NCI-H1105 (cell line): ENCODE measurements around the gene NTRK3.

Experiments used
- DNase-seq: peaks from one replicate; lab custom pipeline; 2025; lab: John Stamatoyannopoulos, UW

Gene NTRK3

GRCh38 chr15:88230823-88231222 is 25.7 kb downstream of the NTRK3 start:
- DNase-seq = no peak

- DNase-seq = no peak
Observed at GRCh38 chr15:88225461-88225860, 31.1 kb downstream of the NTRK3 start.

DNA sequence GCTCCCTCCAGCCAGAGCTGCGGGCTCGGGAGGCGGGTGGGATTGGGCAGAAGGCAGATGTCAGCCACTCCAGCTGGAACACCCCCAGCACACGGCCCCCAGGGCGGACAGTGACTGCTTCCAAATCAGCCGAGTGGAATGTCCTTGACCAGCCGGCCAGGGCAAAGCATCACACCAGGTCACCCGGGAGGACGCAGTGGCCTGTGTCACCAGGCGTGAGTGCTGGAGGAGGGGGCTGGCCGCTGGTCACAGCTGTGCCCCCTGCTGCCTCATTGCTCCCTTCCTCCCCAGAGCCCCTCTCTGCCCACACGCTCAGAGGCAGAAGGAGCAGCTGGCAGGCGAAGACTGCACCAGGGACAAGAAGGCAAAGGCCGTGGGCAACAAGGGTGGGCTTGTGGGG is 33.5 kb downstream of the NTRK3 start:
- no peak for DNase-seq

DNA sequence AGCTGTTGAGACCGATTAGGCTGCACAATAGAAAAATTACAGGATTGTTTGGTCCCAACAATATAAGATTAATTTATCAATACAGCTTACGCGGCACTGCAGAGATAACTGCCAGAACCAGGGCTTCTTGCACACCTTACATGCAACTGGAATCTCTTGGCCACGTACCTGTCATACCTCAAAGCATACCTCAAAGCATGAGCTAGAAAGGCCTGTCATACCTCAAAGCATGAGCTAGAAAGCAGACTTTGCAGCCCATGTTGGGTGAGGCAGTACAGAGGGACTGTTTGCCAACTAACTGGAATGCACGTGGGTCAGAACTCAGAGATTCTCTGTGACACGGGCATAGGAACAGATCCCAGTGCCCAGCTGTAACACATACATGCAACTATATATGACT is 34.7 kb downstream of the NTRK3 start:
- DNase-seq = no peak

GRCh38 chr15:88220443-88221335 is 35.9 kb downstream of the NTRK3 start:
- DNase-seq = no peak

DNA sequence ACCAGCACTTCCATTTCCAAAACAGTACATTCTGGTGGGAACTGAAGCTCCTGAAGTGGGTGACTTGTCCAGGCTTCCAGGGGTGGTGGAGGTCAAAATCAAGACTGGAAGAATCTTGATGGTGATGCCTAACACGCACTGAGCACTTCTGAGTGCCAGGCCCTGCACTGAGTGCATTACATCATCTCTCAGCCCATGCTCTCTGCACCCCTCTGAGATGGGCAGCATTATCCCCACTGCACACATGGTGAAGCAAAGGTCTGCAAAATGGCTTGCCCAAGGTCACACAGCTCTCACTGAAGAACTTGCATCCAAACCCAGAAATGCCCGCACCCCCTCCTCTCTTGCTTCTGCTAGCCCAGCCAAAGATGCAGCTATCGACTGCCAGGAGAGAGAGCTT is 36.9 kb downstream of the NTRK3 start:
- no peak for DNase-seq

DNA sequence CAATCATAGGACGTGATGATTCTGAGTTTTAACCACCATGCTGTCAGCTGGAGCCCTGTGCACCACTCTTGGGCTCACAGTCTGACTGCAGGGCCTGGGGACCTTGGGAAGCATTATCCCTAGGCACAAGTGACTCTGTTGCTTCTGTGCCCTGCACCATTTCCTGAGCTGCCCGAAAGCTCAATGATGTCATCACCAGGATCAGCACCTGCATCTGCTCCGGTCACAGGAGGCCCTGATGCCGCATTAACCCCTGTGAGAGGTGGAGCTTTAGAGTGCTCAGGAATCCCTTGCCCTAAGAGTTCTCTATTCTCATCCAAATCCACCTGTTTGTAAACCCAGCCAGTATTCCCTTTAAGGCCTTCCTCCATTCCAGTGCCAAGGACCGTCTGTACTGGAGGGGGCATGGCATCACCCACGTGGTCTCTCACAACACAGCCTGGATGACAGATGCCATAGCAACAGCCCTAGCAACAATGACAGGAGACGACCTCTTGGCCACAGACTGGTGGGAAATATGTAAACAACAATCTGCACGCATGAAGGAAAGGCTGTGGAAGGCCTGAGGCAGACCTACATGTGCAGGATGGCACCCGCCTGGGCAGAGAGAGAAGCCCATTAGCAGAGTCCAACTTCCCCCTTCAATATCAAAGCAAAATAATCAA is 37.9 kb downstream of the NTRK3 start:
- DNase-seq = no peak

DNA sequence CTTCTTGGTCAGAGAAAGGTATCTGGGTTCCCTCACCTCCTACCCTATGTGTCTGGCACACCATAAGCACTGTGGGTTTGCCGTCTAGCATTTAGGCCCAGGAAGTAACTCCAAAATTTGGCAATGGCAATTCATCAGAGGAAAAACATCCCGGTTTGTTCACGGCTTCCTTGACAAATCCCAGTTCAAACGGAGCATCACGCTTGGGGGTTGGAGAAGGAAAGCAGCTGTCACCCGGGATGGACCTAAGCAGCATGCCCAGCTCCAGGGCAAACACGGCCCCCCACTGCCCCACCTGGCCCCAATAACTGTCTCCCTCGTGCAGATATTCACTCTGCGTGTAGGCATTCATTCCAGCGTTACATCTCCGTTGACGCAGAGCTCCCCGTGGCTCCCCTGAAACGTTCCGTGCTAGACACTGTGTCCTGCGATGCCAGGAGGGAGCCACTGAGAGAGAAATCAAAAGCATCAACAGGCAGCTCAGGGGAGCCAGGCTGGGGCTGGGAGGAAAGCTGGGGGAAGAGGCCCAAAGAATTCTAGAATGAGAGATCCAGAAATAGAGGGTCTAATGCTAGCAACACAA is 41.4 kb downstream of the NTRK3 start:
- no peak for DNase-seq

DNA sequence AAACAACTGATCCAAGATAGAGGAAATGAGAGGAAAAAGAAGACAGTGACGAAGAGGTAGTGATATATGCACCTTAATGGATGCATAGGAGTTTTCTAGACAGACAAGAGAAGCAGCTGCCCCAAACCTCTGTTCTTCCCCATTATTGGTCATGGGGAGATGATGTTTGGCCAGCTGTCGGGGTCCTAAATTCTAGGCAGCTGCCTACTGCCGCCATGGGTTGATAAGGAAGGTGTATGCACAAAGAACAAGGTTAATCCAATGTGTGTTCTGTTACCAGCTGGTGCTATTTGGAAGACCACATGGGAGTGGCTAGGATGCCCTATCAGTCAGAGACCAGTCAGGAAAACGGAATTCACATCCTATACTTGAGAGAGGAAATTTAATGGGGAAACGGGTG is 47.4 kb downstream of the NTRK3 start:
- DNase-seq = no peak

- DNase-seq = no peak
Observed at GRCh38 chr15:88208396-88208795, 48.1 kb downstream of the NTRK3 start.

- no peak for DNase-seq
Observed at GRCh38 chr15:88207565-88207964, 49.0 kb downstream of the NTRK3 start.

DNA sequence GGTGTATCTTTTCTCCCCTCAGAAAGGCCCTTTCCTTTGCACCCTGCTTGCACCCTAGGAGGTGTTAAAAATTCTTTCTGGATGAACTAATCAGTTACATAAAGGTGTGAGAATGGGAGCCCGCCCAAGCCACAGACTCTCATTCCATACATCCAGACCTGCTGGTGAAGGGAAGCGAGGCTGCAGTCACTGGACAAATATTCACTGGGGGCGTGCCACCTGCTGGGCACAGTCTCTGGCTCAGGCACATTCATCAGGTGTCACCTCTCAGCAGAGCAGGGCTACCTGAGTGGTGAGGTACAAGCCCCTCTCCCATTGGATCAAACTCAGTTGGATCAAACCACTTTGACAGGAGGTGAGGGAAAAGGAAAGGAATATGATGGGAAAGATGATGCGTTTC is 52.0 kb downstream of the NTRK3 start:
- no peak for DNase-seq

DNA sequence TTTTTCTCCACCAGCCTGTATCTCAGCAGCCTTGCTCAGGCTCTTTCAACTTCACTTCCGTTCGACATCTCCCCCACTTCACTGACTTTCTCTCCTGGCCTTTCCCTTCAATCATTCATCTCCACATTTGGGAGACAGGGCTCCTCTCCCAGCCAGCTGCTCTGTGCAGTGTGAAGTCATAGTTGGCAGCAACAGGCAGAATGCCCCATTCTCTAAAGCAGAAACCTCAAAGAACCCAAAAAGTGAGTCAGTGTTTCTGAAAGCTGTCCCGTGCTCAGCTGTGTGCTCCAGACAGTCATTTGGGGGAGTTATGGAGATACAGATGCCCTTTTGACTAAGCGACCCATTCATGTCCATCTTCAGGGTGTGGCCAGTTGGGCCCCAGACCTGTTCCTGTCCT is 54.3 kb downstream of the NTRK3 start:
- DNase-seq = no peak

DNA sequence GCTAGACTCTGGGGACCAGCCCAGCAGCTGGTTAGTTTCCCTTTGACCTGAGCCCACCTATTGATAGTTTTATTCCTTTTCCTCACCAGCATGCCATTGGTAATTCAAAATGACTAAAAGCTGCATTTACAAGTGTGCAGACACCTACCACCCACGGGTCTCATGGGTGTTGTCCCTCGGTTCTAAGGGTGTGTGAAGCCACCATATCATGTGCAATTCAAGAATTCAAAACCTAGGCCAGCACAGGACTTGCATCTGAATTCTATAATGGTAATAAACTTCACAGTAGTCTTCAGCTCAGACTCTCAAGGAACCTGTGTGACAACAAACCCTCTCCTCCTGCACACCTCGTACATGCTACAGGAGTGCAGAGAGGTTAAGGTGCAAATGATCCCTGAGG is 55.3 kb downstream of the NTRK3 start:
- DNase-seq = no peak

DNA sequence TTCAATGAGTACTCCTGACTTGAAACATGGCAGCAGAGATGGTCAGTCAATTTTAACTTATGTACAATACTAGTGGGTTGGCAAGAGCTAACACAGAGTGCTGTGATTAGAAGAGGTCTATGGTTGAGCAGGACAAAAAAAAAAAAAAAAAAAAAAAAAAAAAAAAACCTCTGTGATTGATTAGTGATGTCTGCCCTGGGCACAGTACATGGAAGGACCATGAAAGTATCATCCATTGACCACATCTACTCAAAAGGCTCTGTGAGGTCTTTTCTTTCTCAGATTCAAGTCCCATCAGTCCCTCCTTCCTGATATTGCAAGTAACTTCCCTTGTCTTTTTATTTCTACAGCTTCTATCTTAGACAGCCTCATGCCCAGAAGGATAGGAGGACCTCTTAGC is 59.6 kb downstream of the NTRK3 start:
- no peak for DNase-seq

GRCh38 chr15:88194162-88194561 is 62.4 kb downstream of the NTRK3 start:
- DNase-seq = no peak

GRCh38 chr15:88193415-88193814 is 63.1 kb downstream of the NTRK3 start:
- DNase-seq = no peak

GRCh38 chr15:88191812-88192165 is 64.8 kb downstream of the NTRK3 start:
- no peak for DNase-seq

DNA sequence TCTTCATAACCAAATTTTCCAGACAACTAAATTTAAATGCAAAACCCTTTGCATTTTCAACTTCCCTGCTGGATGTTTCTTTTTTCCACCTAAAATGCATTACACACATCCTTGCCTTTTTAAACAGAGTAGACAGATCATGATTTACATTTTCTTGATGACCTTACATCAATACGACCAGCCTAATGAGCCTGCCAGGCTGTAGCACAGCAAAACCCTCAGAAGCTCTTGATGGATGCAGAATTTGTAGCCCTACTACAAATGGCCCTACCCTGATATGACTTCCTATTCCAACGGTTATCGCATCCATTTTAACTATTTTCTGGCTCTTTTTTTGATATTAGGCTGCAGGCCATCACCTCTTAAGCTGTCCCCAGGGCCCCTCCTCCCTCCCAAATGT is 66.3 kb downstream of the NTRK3 start:
- no peak for DNase-seq

GRCh38 chr15:88188300-88188699 is 68.2 kb downstream of the NTRK3 start:
- DNase-seq = no peak

DNA sequence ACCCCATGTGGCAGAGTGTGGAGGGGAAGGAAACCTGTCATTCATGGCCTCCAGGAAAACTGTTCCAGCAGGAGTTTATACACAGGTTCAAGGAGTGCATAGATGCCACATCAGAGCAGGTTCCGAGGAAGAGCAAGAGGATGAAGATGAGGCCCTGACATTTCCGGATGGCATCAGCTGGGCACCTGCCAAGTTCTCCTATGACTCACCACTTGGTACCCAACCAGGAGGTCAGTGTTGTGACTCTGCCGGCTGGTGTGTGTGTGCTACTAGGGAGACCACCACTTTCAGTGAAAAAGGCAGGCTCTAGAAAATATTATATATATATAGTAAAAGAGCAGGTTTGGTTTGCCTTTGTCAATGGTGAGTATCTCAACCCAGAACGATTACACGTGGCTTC is 69.3 kb downstream of the NTRK3 start:
- no peak for DNase-seq

GRCh38 chr15:88185584-88185983 is 71.0 kb downstream of the NTRK3 start:
- no peak for DNase-seq

DNA sequence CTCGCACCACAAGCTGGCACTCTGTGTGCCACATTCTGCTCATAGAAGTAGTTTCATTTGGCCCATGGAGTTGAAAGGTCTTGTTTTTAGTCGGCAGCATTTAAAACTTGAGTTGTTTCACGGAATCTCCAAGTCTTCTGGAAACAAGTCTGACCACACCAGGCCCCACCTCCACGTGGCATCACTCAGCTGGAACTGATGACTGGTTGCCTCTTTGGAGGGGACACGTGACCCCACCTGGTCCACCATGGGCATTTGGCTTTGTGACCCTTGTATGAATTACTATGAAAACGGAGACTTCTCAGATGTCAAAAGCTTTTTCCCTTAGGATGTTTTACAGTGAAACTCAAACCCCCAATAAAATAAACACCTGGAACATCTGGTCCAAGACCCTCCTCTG is 74.9 kb downstream of the NTRK3 start:
- DNase-seq = no peak
